ENCODE measurements around the gene EIF4A3.

The EIF4A3 gene

DNA sequence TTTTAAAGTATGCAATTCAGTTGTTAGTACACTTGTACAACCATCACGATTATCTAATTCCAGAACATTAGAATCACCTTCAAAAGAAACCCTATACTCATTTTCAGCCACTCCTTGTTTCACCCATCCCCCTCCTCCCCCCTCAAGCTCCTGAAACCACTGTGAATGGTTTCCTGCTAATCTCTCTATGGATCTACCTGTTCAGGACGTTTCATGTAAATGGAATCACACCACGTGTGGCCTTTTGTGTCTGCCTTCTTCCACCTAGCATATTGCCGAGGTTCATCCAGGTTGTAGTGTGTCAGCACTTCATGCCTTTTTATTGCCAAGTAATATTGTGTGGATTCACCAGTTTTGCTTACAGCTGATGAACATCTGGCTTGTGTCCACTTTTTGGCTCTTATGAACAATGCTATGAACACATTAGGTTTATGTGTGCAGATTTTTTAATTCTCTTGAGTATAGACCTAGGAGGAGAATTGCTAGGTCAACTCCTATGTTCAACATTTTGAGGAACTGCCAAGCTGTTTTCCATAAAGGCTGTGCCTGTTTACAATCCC, 17.8 kb downstream of the EIF4A3 start:
- DNase-seq (ENCODE audit: insufficient read length, low spot score): no peak
- no peak for FAIRE-seq
- TF ChIP-seq POU2F2 (IDR thresholded peaks at IDR 0.05; ENCODE audit: low read depth, low read length): no peak
- no peak for TF ChIP-seq TAF1 (IDR thresholded peaks at IDR 0.05; ENCODE audit: low read depth, low read length)
- TF ChIP-seq POLR2A (IDR thresholded peaks at IDR 0.05; ENCODE audit: low read depth, low read length): no peak
- no peak for TF ChIP-seq SPI1 (IDR thresholded peaks at IDR 0.05; ENCODE audit: low read depth, low read length)
- no peak for TF ChIP-seq PAX5 (IDR thresholded peaks at IDR 0.05; ENCODE audit: insufficient read depth, low read length, severe bottlenecking)
- TF ChIP-seq POLR2AphosphoS5 (IDR thresholded peaks at IDR 0.05; ENCODE audit: low read depth, low read length): no peak

DNA sequence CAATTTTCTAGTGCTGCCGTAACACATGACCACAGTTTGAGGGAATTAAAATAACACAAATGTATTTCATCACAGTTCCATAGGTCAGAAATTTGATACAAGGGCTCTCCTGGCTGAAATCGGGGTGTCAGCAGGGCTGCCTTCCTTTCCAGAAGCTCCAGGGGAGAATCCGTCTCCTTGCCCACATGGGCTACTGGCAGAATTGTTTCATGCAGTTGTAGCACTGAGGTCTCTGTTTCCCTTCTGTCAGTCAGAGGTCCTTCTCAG, 20.5 kb downstream of the EIF4A3 start:
- TF ChIP-seq POLR2AphosphoS5 (IDR thresholded peaks at IDR 0.05; ENCODE audit: low read depth, low read length): no peak
- no peak for TF ChIP-seq SPI1 (IDR thresholded peaks at IDR 0.05; ENCODE audit: low read depth, low read length)
- no peak for TF ChIP-seq TAF1 (IDR thresholded peaks at IDR 0.05; ENCODE audit: low read depth, low read length)
- no peak for TF ChIP-seq PAX5 (IDR thresholded peaks at IDR 0.05; ENCODE audit: insufficient read depth, low read length, severe bottlenecking)
- TF ChIP-seq POLR2A (IDR thresholded peaks at IDR 0.05; ENCODE audit: low read depth, low read length): no peak
- no peak for TF ChIP-seq POU2F2 (IDR thresholded peaks at IDR 0.05; ENCODE audit: low read depth, low read length)
- FAIRE-seq (no peak), DNase-seq (ENCODE audit: insufficient read length, low spot score) (no peak)

DNA sequence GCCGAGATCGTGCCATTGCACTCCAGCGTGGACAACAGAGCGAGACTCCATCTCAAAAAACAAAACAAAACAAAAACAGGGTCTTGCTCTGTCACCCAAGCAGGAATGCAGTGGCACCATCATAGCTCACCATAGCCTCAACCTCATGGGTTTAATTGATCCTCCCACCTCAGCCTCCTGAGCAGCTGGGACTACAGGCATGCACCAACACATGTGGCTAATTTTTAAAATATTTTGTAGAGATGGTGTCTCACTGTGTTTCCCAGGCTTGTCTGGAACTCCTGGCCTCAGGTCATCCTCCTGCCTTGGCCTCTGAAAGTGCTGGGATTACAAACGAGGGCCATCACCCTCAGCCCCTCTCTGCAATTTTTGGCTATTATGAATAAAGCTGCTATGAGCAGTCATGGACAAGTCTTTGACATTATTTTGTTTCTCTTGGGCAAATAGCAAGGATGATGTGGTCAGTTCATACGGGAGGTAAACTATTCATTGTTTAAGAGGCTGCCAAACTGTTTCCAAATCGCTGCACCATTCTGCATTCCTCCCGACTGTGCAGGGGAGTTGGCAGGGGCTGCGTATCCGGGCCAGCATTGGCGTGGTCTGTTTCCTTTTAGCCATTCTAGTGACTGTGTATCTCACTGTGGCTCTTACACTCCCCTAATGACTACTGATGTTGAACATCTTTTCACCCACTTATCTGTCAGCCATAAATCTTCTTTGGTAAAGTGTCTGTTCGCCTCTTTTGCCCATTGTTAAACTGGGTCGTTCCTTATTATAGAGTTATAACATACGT, 21.1 kb downstream of the EIF4A3 start:
- FAIRE-seq (no peak), DNase-seq (ENCODE audit: insufficient read length, low spot score) (no peak)
- TF ChIP-seq POLR2A (IDR thresholded peaks at IDR 0.05; ENCODE audit: low read depth, low read length) (no peak), SPI1 (IDR thresholded peaks at IDR 0.05; ENCODE audit: low read depth, low read length) (no peak), POU2F2 (IDR thresholded peaks at IDR 0.05; ENCODE audit: low read depth, low read length) (no peak), PAX5 (IDR thresholded peaks at IDR 0.05; ENCODE audit: insufficient read depth, low read length, severe bottlenecking) (no peak), POLR2AphosphoS5 (IDR thresholded peaks at IDR 0.05; ENCODE audit: low read depth, low read length) (no peak), TAF1 (IDR thresholded peaks at IDR 0.05; ENCODE audit: low read depth, low read length) (no peak)

DNA sequence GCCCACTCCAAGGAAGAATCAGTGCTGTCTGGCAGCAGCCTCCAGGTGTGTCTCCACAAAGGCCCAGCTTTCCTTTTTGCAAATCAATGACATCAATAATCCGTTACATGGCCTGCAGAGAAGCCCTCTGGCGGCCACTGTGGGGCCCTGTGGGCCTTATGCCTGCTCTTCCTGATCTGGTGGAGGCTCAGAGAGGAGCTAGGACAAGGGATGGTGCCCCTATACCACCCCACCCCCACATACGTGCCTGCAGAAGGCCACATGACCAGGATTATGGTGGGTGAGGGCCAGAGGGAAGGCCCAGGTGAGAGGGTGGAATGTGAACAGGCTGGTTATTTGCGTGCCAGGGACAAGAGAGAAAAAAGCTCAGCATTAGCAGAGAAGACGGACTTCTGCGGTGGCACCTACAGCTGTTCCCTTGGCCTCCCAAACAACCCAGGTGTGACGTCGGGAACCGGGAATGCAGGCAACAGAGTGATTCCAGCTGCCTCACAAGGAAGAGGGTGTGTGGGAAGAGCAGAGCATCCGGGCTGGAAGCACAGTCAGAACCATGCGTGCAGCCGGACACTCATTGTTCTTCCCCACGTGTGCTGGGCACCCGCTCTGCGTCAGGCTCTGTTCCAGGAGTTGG, 22.5 kb downstream of the EIF4A3 start:
- no peak for FAIRE-seq
- DNase-seq (ENCODE audit: insufficient read length, low spot score): no peak
- no peak for TF ChIP-seq POU2F2 (IDR thresholded peaks at IDR 0.05; ENCODE audit: low read depth, low read length)

DNA sequence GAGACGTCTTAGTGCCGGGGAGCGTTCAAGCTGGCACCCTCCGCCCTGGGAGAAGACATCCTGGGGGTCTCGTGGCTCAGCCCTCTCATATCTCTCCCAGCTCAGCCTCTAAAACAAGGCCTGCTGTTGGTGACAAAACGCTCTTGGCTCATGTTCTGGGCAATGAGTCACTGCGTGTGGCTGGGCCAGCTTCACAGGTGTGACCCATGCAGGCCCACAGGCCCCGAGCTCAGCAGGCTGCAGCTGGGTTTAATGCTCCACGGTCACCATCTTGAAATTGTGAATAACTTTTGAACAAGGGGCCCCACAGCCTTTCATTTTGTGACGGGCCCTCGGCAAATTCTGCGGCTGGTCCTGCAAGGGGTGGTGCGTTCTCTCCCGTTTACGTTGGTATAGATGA, 23.1 kb downstream of the EIF4A3 start:
- DNase-seq (ENCODE audit: insufficient read length, low spot score) (no peak), FAIRE-seq (no peak)
- TF ChIP-seq POLR2A (IDR thresholded peaks at IDR 0.05; ENCODE audit: low read depth, low read length) (no peak), POLR2AphosphoS5 (IDR thresholded peaks at IDR 0.05; ENCODE audit: low read depth, low read length) (no peak), POU2F2 (IDR thresholded peaks at IDR 0.05; ENCODE audit: low read depth, low read length) (no peak), PAX5 (IDR thresholded peaks at IDR 0.05; ENCODE audit: insufficient read depth, low read length, severe bottlenecking) (no peak), TAF1 (IDR thresholded peaks at IDR 0.05; ENCODE audit: low read depth, low read length) (no peak)

DNA sequence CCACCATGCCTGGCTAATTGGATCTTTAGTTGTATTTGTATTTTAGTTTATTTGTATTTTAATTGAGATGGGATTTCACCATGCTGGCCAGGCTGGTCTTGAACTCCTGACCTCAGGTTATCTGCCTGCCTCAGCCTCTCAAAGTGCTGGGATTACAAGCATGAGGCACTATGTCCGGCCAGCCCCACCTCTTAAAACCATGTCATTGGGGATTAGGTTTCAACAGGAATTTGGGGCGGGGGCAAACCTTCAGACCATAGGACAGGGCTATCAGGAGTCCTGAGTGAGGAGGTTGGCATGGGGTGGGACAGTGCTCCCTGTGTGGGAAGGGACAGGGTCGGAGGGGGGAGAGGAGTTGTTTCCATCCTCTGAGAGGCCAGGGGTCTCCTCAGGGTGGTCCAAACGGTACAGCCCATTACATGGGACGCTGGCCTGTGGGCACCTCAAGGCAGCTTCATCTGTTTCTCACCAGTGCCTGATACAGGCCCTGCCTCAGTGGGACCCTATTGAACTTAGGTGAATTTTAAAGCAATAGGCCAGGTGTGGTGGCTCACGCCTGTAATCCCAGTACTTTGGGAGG, 23.9 kb downstream of the EIF4A3 start:
- no peak for FAIRE-seq
- TF ChIP-seq POLR2AphosphoS5 (IDR thresholded peaks at IDR 0.05; ENCODE audit: low read depth, low read length) (no peak), PAX5 (IDR thresholded peaks at IDR 0.05; ENCODE audit: insufficient read depth, low read length, severe bottlenecking) (no peak), SPI1 (IDR thresholded peaks at IDR 0.05; ENCODE audit: low read depth, low read length) (no peak), TAF1 (IDR thresholded peaks at IDR 0.05; ENCODE audit: low read depth, low read length) (no peak), POU2F2 (IDR thresholded peaks at IDR 0.05; ENCODE audit: low read depth, low read length) (no peak), POLR2A (IDR thresholded peaks at IDR 0.05; ENCODE audit: low read depth, low read length) (no peak)
- DNase-seq (ENCODE audit: insufficient read length, low spot score): no peak

DNA sequence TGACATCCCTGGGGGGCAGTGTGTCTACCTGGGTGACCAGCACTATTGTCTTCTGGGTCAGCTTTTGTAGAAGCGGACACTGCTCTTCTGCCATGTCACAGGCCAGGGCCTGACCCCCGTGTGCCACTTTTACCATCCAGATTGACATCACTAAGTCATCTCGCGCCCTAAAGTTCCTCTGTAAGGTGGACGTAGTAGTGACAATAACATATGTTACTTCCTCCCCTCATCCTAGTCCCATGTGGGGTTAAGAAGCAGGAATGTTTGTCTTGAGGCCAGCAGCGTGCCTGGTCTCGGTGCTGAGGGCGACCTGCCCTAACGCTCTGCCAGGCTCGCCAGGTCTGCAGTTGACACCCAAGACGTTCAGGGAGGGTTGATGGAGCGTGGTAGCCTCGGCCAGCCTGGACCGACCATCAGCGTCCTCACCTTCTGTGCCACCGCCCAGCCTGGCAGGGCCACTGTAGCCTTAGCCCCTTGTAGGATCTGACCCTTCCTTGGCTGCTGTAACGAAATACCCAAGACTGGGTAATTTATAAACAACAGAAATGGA, 24.8 kb downstream of the EIF4A3 start:
- TF ChIP-seq PAX5 (IDR thresholded peaks at IDR 0.05; ENCODE audit: insufficient read depth, low read length, severe bottlenecking): no peak
- no peak for FAIRE-seq
- no peak for DNase-seq (ENCODE audit: insufficient read length, low spot score)

DNA sequence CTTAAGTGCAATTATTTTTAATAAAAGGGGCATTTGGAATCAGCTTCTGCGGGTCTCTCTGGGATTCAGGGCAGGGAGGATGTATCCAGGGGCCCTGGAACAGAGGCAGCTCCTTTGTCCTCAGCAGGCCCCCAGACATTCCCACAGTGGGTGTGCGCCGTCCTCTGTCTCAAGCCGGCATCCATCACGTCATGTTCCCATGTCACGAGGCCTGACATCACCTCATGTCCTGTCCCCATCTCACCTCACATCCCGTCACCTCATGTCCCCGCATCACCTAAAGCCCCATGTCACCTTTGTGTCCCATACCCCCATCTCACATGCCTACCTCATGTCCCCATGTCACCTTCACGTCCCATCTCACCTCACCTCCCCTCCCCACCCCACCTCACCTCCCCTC, 27.1 kb downstream of the EIF4A3 start:
- no peak for TF ChIP-seq POLR2A (IDR thresholded peaks at IDR 0.05; ENCODE audit: low read depth, low read length)
- TF ChIP-seq TAF1 (IDR thresholded peaks at IDR 0.05; ENCODE audit: low read depth, low read length): no peak
- TF ChIP-seq POLR2AphosphoS5 (IDR thresholded peaks at IDR 0.05; ENCODE audit: low read depth, low read length): no peak
- no peak for TF ChIP-seq POU2F2 (IDR thresholded peaks at IDR 0.05; ENCODE audit: low read depth, low read length)
- TF ChIP-seq PAX5 (IDR thresholded peaks at IDR 0.05; ENCODE audit: insufficient read depth, low read length, severe bottlenecking): no peak
- FAIRE-seq: no peak
- DNase-seq (ENCODE audit: insufficient read length, low spot score): no peak

DNA sequence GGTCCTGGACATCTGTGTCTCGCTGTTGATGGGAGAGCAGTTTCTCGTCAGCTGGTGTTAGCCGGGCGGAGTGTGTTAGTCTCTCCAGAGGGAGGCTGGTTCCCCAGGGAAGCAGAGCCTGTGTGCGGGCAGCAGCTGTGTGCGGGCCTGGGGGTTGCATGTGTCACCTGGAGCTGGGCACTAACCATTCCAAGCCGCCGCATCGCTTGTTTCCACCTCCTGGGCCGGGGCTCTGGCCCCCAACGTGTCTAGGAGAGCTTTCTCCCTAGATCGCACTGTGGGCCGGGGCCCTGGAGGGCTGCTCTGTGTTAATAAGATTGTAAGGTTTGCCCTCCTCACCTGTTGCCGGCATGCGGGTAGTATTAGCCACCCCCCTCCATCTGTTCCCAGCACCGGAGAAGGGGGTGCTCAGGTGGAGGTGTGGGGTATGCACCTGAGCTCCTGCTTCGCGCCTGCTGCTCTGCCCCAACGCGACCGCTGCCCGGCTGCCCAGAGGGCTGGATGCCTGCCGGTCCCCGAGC, 27.6 kb downstream of the EIF4A3 start:
- no peak for FAIRE-seq
- TF ChIP-seq SPI1 (IDR thresholded peaks at IDR 0.05; ENCODE audit: low read depth, low read length) (no peak), POLR2A (IDR thresholded peaks at IDR 0.05; ENCODE audit: low read depth, low read length) (no peak), PAX5 (IDR thresholded peaks at IDR 0.05; ENCODE audit: insufficient read depth, low read length, severe bottlenecking) (no peak), TAF1 (IDR thresholded peaks at IDR 0.05; ENCODE audit: low read depth, low read length) (no peak), POU2F2 (IDR thresholded peaks at IDR 0.05; ENCODE audit: low read depth, low read length) (no peak), POLR2AphosphoS5 (IDR thresholded peaks at IDR 0.05; ENCODE audit: low read depth, low read length) (no peak)
- DNase-seq (ENCODE audit: insufficient read length, low spot score): no peak
